Astrocyte of the cerebellum (primary cell): ENCODE results near the gene OGFR.
"Not testable (repeated sequence)": the region's sequence is repeated elsewhere in the genome, so short reads cannot be mapped to it uniquely, and the experiment has no call there.

Experiments
- DNase-seq: peaks from one replicate; pipeline ENCODE4 v3.0.0-alpha.2; 2011; ENCODE audit warnings: low read depth
- H3K4me3 ChIP-seq: 2 replicates; pipeline ENCODE4 v1.5.1; 2011; ENCODE audit warnings: mild to moderate bottlenecking, low read depth, low read length, moderate library complexity
- in situ Hi-C: cut with HindIII; loops from 2 replicates; pipeline ENCODE4 v1.10.0; 2017; ENCODE audit warnings: low sequenced_read_pairs
- TF ChIP-seq, protein P1 (sequence below): IDR thresholded peaks from 2 replicates; pipeline ENCODE4 v1.5.1; 2012; ENCODE audit warnings: low read length, low read depth, moderate library complexity, mild to moderate bottlenecking; ENCODE audit errors: missing control alignments

OGFR gene

DNA sequence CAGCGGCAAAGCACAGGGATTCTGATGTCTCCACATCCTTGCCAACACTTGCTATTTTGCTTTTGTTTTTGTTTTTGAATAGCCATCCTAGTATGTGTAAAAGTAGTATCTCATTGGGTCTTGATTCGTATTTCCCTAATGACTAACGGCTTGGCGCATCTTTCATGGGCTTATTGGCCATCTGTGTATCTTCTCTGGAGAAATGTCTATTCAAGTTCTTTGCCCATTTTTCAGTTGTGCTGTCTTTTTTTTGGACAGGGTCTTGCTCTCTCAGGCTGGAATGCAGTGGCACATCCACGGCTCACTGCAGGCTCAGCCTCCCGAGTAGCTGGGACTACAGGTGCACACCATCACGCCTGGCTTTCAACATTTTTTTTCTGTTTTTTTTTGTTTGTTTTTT, 39.5 kb downstream of the OGFR start:
- TF ChIP-seq, protein P1, sequence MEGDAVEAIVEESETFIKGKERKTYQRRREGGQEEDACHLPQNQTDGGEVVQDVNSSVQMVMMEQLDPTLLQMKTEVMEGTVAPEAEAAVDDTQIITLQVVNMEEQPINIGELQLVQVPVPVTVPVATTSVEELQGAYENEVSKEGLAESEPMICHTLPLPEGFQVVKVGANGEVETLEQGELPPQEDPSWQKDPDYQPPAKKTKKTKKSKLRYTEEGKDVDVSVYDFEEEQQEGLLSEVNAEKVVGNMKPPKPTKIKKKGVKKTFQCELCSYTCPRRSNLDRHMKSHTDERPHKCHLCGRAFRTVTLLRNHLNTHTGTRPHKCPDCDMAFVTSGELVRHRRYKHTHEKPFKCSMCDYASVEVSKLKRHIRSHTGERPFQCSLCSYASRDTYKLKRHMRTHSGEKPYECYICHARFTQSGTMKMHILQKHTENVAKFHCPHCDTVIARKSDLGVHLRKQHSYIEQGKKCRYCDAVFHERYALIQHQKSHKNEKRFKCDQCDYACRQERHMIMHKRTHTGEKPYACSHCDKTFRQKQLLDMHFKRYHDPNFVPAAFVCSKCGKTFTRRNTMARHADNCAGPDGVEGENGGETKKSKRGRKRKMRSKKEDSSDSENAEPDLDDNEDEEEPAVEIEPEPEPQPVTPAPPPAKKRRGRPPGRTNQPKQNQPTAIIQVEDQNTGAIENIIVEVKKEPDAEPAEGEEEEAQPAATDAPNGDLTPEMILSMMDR: no peak
- H3K4me3 ChIP-seq: no peak overlapping the region
- in situ Hi-C loops: no loop called here
- DNase-seq: no peak

DNA sequence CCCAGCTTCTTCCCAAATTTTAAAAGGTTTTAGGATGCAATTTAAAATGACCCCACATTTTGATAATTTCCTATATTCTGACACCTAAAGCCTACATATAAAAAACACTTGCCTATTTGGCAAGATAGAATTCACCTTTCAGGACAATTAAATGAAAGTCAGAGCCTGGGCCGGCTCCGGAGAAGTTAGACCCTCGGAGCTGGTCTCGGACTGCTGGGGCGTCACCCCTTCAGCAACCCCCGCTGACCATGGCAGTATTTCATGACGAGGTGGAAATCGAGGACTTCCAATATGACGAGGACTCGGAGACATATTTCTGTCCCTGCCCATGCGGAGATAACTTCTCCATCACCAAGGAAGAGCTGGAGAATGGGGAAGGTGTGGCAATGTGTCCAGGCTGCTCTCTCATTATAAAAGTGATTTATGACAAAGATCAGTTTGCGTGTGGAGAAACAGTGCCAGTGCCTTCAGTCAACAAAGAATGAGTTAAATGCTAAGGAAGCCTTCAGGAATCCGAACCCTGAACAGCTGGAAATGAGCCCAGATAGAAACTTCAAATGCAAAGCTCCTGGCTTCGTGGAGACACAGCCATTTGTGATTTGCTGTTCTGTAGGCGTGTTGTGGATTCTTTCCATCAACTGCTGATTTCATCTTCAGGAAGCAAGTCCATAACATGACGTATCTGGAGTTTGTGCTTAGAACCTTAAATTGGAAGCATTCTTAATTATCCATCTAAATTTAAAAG, 41.0 kb downstream of the OGFR start:
- H3K4me3 ChIP-seq: no peak overlapping the region
- TF ChIP-seq, protein P1: no peak
- in situ Hi-C loops: no loop called here
- no peak for DNase-seq

DNA sequence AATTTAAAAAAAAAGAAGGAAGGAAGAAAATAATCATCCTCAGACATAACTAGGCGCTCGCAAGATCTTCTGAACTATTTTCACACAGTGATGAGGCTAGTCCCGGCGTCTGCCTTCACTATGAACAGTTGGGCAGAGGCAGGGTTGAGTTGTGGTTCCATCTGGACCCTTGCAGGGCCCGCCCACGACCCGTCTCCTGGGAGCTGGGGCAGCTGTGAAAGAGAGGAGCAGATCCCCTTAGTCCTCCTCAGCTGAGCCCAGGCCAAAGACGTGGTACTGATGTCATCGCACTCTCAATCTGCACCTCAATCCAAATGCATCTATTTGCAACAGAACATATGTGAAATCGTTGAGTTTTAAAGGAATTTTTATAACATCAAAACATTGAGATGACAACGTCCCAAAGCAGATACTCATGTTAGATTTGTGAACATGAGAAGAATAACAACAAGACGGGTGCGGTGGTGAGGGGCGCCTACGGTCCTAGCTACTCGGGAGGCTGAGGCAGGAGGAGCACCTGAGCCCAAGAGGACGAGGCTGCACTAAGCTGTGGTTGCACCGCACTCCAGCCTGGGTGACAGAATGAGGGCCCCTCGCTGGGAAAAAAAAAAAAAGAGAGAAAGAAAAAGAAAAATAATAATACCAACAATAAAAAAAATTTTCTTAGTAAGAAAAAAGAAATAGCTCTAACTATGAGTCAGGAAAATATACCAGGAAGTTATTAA, 41.7 kb downstream of the OGFR start:
- H3K4me3 ChIP-seq: no peak overlapping the region
- no peak for DNase-seq
- TF ChIP-seq, protein P1: no peak
- in situ Hi-C loops: no loop called here

DNA sequence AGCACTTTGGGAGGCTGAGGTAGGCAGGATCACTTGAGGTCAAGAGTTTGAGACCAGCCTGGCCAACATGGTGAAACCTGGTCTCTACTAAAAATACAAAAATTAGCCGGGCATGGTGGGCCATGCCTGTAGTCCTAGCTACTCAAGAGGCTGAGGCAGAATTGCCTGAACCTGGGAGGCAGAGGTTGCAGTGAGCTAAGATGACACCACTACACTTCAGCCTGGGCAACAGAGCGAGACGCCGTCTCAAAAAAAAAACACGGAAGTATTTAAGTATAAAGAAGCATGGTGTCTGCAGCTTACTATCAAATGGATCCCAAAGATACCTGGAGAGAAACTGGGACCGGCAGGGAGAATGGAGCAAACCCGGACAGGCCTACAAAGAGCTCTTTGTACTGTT, 44.3 kb downstream of the OGFR start:
- in situ Hi-C loops, H3K4me3 ChIP-seq, DNase-seq: not testable (repeated sequence)

DNA sequence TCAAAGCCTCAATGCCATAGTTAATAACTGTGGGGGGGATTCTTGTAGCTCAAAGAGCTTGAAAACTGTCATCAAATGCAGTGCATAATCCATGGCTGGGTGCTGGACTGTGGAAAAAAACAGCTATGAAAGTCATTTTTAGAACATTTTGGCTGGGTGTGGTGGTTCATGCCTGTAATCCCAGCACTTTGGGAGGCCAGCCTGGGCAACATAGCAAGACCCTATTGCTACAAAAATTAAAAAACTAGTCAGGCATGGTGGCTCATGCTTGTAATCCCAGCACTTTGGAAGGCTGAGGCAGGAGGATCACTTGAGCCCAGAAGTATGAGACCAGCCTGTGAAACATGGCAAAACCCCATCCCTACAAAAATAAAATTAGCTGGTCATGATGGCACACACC, 44.8 kb downstream of the OGFR start:
- in situ Hi-C loops: no loop called here
- H3K4me3 ChIP-seq: no peak overlapping the region
- no peak for DNase-seq
- TF ChIP-seq, protein P1: no peak

DNA sequence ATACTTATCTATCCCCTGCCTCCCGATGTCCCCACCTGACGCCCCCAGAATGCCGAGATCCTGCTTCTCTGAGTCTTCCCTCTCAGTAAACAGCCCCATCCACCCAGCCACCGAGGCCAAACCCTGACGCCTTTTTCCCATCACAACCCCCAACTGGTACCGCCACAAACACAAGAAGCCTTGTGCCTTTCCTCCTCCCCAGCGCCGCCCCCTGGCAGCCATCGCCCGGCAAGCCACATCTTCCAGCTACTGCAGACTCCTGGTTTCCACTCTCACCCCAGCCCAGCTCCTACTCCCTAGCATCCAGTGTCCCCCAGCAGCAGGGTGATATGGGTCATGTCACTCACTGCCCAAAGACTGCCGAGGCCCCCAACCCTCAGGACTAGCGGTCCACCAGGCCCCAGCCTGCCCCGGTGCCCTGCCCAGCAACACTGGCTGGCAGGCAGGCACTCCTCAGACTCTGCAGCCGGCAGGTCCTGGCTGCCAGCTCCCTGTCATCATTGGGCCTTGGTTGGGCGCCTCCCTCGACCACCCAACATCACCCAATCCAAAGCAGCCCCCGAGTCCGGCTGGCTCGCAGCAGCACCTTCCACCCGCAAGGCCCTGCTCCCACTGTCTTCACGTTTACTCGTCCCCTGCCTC, 45.8 kb downstream of the OGFR start:
- in situ Hi-C loops: no loop called here
- TF ChIP-seq, protein P1: no peak
- no peak overlapping the region for H3K4me3 ChIP-seq
- no peak for DNase-seq

DNA sequence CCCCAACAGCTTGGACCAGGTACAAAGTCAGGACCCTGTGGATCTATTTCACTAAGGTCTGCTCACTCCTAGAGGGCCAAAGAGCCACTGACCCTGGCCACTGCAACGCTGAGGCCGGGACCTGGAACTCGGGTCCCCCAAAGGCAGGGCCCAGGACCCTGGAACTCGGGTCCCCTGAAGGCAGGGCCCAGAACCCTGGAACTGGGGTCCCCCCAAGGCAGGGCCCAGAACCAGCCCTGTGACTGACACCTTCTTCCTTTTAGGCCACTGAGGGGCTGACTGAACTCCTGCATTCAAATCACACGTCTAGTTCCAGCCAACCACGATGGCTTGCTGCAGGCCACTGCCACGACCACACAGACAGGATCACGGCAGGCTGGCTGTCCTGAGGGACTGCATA, 47.6 kb downstream of the OGFR start:
- no peak overlapping the region for H3K4me3 ChIP-seq
- TF ChIP-seq, protein P1: no peak
- in situ Hi-C loops: no loop called here
- DNase-seq: no peak
